Natural killer cell (primary cell): ENCODE measurements around the gene CDKL5. TPM values are rescaled to one million over a fixed set of nuclear protein-coding genes. Genes with fewer than 3 reads are reported as not detected.

ENCODE experiments used
- ATAC-seq, 3 donors: fragments of 150-1000 bp in 2 of 3; fragments of 200-7000 bp in 1 of 3; cut with Tn5 transposase; 1 replicate in 1 of 3; 2 replicates in 2 of 3; pipeline ENCODE4 v1.10.0; 2021; ENCODE audit warnings: mild to moderate bottlenecking in 2 of 3, moderate library complexity in 2 of 3
- DNase-seq, 2 donors: peaks; one replicate each; pipeline versions ENCODE4 v3.0.0 to v3.0.0-alpha.2; 2013 to 2021; ENCODE audit warnings: mixed read lengths in 1 of 2
- H3K27ac ChIP-seq: one replicate; pipeline ENCODE4 v1.5.1; 2013; ENCODE audit warnings: mild to moderate bottlenecking, low read length
- H3K27me3 ChIP-seq: one replicate; pipeline ENCODE4 v1.6.1; 2013; ENCODE audit warnings: low read length; ENCODE audit not compliant: control insufficient read depth, insufficient read depth
- H3K36me3 ChIP-seq: one replicate; pipeline ENCODE4 v1.6.1; 2013; ENCODE audit warnings: low read length; ENCODE audit not compliant: control insufficient read depth, insufficient read depth
- H3K4me1 ChIP-seq: one replicate; pipeline ENCODE4 v1.6.1; 2013; ENCODE audit warnings: low read length; ENCODE audit not compliant: control insufficient read depth, insufficient read depth
- H3K4me3 ChIP-seq: one replicate; pipeline ENCODE4 v1.5.1; 2013; ENCODE audit warnings: low read length
- H3K9me3 ChIP-seq: one replicate; pipeline ENCODE4 v1.6.1; 2013; ENCODE audit warnings: low read length; ENCODE audit not compliant: control insufficient read depth, insufficient read depth
- H3K27ac Mint-ChIP-seq, 2 donors: one replicate each; pipeline ENCODE4 v1.8.0; 2022; ENCODE audit warnings: mild to moderate bottlenecking in 2 of 2, mixed read lengths in 2 of 2, moderate library complexity in 1 of 2
- H3K27me3 Mint-ChIP-seq, 2 donors: one replicate each; pipeline ENCODE4 v1.8.0; 2022; ENCODE audit warnings: low read depth in 2 of 2, mixed read lengths in 2 of 2
- H3K36me3 Mint-ChIP-seq: one replicate; pipeline ENCODE4 v1.8.0; 2022; ENCODE audit warnings: mixed read lengths
- H3K4me1 Mint-ChIP-seq, 2 donors: one replicate each; pipeline ENCODE4 v1.8.0; 2022; ENCODE audit warnings: mixed read lengths in 2 of 2
- H3K4me3 Mint-ChIP-seq: one replicate; pipeline ENCODE4 v1.8.0; 2022; ENCODE audit warnings: mild to moderate bottlenecking, moderate library complexity, mixed read lengths
- H3K9me3 Mint-ChIP-seq, 2 donors: one replicate each; pipeline ENCODE4 v1.8.0; 2022; ENCODE audit warnings: mixed read lengths in 2 of 2
- WGBS: methylation state at CpG from one replicate; pipeline ENCODE4 v1.1.7; 2013; ENCODE audit warnings: missing lambda C conversion rate; ENCODE audit not compliant: insufficient coverage; 5-methylcytosine and 5-hydroxymethylcytosine counted together
- intact Hi-C: fragments of 100-400 bp; cut with micrococcal nuclease; formaldehyde crosslinking; loops from one replicate; pipeline ENCODE4 v1.14.2; 2022
- total RNA-seq, 4 donors: library from RNA; stranded (reverse); fragments of 120-200 nt in 1 of 4; gene quantifications; one replicate each; pipeline versions ENCODE4 v1.2.3 to v1.2.4, GENCODE V29; 2013 to 2022
- TF ChIP-seq, protein P1 (sequence below): fragments of 200-600 bp; IDR thresholded peaks from one replicate; pipeline ENCODE4 v1.8.0; 2022; ENCODE audit warnings: antibody characterized with exemption

The CDKL5 gene
- total RNA-seq, 3 donors from 2014 or later (not counting 1 experiment from before 2014, with no cell fraction given), result 3.4 to 4.3 (median 3.5) TPM

DNA sequence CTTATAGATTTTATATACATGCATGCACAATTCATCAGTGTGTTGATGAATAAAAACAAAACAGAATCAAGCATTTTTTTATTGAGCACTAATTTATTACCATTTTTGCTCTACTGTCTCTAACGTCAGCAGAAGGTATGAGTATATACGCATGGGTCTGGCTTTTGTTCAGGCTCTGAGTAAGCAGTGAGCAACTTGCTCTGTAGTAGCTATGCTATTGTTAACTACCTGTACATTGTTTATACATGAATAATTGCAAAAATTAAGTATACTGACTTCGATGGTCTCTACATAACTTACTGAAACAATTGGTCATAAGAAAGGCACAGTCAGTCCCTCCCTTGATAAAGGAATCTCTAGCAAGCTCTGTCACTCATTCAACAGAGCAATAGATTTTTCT, 123.6 kb downstream of the CDKL5 start:
- H3K27me3 Mint-ChIP-seq, result no peaks in the 10 kb centered on the region
- no peaks in the 10 kb centered on the region for H3K9me3 ChIP-seq
- peaks cover under 1% of the 10 kb centered on the region for H3K4me1 ChIP-seq
- H3K36me3 ChIP-seq, result no peaks in the 10 kb centered on the region
- H3K4me3 ChIP-seq, result no peak overlapping the region
- 91% methylated on average over 1 of the region's 3 CpGs for WGBS
- H3K27me3 ChIP-seq, result no peaks in the 10 kb centered on the region
- no peaks in the 10 kb centered on the region for H3K36me3 Mint-ChIP-seq
- H3K9me3 Mint-ChIP-seq, result no peaks in the 10 kb centered on the region
- ATAC-seq, result no peak
- no peak overlapping the region for H3K27ac Mint-ChIP-seq
- no peak overlapping the region for H3K4me3 Mint-ChIP-seq
- no peak overlapping the region for H3K27ac ChIP-seq
- TF ChIP-seq, protein P1, sequence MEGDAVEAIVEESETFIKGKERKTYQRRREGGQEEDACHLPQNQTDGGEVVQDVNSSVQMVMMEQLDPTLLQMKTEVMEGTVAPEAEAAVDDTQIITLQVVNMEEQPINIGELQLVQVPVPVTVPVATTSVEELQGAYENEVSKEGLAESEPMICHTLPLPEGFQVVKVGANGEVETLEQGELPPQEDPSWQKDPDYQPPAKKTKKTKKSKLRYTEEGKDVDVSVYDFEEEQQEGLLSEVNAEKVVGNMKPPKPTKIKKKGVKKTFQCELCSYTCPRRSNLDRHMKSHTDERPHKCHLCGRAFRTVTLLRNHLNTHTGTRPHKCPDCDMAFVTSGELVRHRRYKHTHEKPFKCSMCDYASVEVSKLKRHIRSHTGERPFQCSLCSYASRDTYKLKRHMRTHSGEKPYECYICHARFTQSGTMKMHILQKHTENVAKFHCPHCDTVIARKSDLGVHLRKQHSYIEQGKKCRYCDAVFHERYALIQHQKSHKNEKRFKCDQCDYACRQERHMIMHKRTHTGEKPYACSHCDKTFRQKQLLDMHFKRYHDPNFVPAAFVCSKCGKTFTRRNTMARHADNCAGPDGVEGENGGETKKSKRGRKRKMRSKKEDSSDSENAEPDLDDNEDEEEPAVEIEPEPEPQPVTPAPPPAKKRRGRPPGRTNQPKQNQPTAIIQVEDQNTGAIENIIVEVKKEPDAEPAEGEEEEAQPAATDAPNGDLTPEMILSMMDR, result no peak
- H3K4me1 Mint-ChIP-seq, result peaks cover 0 to 7% of the 10 kb centered on the region in 2 donors
- intact Hi-C loops, result no loop called here
- no peak for DNase-seq

DNA sequence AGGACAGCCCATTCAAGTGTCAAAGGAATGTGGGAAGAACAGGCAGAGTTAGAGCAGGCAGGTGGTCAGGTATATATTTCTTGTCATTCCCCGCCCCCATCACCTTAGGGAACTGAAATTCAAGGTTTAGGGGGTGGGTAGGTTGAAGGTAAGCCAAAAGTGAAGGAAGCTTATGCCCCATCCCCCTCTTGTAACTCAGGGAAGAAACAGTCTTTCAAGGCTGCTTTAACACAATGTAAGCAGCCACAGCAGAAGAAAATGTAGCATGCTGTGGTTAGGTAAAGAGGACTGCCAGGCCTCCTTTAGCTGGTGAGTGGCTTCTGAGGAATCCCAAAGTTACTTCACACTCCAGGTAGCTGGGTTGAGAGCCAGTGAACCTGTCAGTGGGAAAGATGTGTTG, 124.2 kb downstream of the CDKL5 start:
- intact Hi-C loops, result no loop called here

DNA sequence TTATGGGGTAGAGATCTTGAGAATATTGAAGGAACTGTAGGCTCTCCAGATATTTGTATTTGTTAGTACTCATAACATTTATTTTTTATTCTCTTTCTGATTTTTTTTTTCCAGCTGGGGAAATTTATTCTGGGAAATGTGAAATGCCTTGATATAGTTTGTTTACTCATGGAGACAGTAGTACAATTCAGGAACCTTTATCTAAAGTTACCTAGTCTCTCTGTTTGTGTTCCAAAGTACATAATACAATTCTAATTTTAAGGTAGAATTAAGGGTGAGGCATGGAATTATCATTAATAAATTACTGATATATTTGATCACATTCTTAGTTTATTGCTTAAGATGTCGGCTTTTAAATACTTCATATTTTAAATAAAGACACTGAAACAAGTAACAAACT, 132.5 kb downstream of the CDKL5 start:
- intact Hi-C loops, result no loop called here
- no peak for ATAC-seq
- H3K36me3 Mint-ChIP-seq, result no peaks in the 10 kb centered on the region
- H3K27me3 Mint-ChIP-seq, result no peaks in the 10 kb centered on the region
- Histone ChIP-seq H3K4me3 (no peak overlapping the region), H3K27me3 (no peaks in the 10 kb centered on the region), H3K9me3 (no peaks in the 10 kb centered on the region), H3K27ac (no peak overlapping the region), H3K36me3 (no peaks in the 10 kb centered on the region), H3K4me1 (no peaks in the 10 kb centered on the region)
- H3K4me1 Mint-ChIP-seq, result peaks cover 0 to under 1% of the 10 kb centered on the region in 2 donors
- no CpG with 5 or more reads among the region's 1 CpG for WGBS
- TF ChIP-seq, protein P1, result no peak
- no peak overlapping the region for H3K27ac Mint-ChIP-seq
- no peaks in the 10 kb centered on the region for H3K9me3 Mint-ChIP-seq
- no peak for DNase-seq
- no peak overlapping the region for H3K4me3 Mint-ChIP-seq

More for the DNA sequence above, 124.2 kb downstream of the CDKL5 start:
- Histone ChIP-seq H3K27me3 (no peaks in the 10 kb centered on the region), H3K4me1 (no peaks in the 10 kb centered on the region), H3K27ac (no peak overlapping the region), H3K9me3 (no peaks in the 10 kb centered on the region), H3K36me3 (no peaks in the 10 kb centered on the region), H3K4me3 (no peak overlapping the region)
- no peaks in the 10 kb centered on the region for H3K36me3 Mint-ChIP-seq
- no peaks in the 10 kb centered on the region for H3K27me3 Mint-ChIP-seq
- DNase-seq, result no peak
- WGBS, result no CpG with 5 or more reads among the region's 1 CpG
- peaks cover 0 to 7% of the 10 kb centered on the region in 2 donors for H3K4me1 Mint-ChIP-seq
- TF ChIP-seq, protein P1, result no peak
- no peak for ATAC-seq
- H3K4me3 Mint-ChIP-seq, result no peak overlapping the region
- no peaks in the 10 kb centered on the region for H3K9me3 Mint-ChIP-seq
- no peak overlapping the region for H3K27ac Mint-ChIP-seq

DNA sequence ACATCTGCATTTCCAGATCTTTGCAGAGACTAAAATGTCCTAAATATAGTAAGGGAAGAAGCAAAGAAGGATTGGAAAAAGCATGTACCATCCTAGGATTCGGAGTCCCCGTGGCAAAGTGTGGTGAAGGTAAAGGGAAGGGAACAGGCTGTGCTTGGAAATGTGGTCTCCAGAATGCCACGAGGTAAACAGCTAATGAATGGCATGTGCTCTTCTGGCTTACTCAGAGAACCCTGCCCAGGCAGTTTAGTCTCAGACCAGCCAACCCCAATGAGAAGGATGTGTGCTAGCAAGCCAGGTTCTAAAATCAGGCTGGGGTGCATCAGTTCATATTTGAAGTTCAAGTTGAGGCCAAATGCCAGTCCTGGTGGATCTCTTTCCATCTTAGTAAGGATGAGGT, 133.4 kb downstream of the CDKL5 start:
- 86% methylated on average over 3 of the region's 3 CpGs for WGBS
- Mint-ChIP-seq H3K4me1 (no peaks in the 10 kb centered on the region), H3K27me3 (no peaks in the 10 kb centered on the region), H3K27ac (no peak overlapping the region), H3K4me3 (no peak overlapping the region), H3K36me3 (no peaks in the 10 kb centered on the region), H3K9me3 (no peaks in the 10 kb centered on the region)
- intact Hi-C loops, result no loop called here
- H3K36me3 ChIP-seq, result no peaks in the 10 kb centered on the region
- no peaks in the 10 kb centered on the region for H3K9me3 ChIP-seq
- no peak overlapping the region for H3K27ac ChIP-seq
- ATAC-seq (no peak), DNase-seq (no peak)
- no peaks in the 10 kb centered on the region for H3K4me1 ChIP-seq
- H3K4me3 ChIP-seq, result no peak overlapping the region
- H3K27me3 ChIP-seq, result no peaks in the 10 kb centered on the region
- TF ChIP-seq, protein P1, result no peak
